GM12878 (cell line): ENCODE measurements around the gene TMEM131L. TPM values are rescaled to one million over a fixed set of nuclear protein-coding genes. Genes with fewer than 3 reads are reported as not detected.
A peak's percentile ranks its signal among the peaks of the same experiment; 100 is the strongest.

Experiments used
- ATAC-seq: fragments of 200-7000 bp; cut with Tn5 transposase; 3 replicates; pipeline ENCODE4 v1.9.1; 2020; ENCODE audit warnings: mild to moderate bottlenecking, moderate library complexity
- BruUV-seq: library from RNA; stranded (reverse); fragments of 400-500 nt; replicated peaks from 2 replicates; lab custom pipeline; 2021; lab: Mats Ljungman, UMichigan
- CTCF ChIA-PET: fragments of 300-600 bp; sonication (Branson Sonifier 250); formaldehyde crosslinking; extraction: SDS; loops from one replicate; lab custom pipeline; 2021; ENCODE audit warnings: inconsistent platforms; lab: Yijun Ruan, JAX
- POLR2A ChIA-PET: fragments of 350-600 bp; formaldehyde crosslinking; extraction: SDS; loops from one replicate; lab custom pipeline; 2021; ENCODE audit warnings: inconsistent platforms; lab: Charles Lee
- RAD21 ChIA-PET: fragments of 300-600 bp; sonication (Branson Sonifier 250); formaldehyde crosslinking; loops from one replicate; lab custom pipeline; 2023; ENCODE audit warnings: antibody characterized with exemption; ENCODE audit not compliant: unreplicated experiment; lab: Charles Lee
- SMC1A ChIA-PET: fragments of 300-600 bp; sonication (Branson Sonifier 250); formaldehyde crosslinking; loops from one replicate; lab custom pipeline; 2023; ENCODE audit not compliant: unreplicated experiment, uncharacterized antibody; lab: Charles Lee
- DNase-seq: peaks from one replicate; pipeline ENCODE4 v3.0.0-alpha.2; 2011; ENCODE audit warnings: low read depth, low spot score
- FAIRE-seq: peaks from 3 replicates; lab custom pipeline; 2011; peaks lifted over from hg19 to GRCh38; lab: Jason Lieb, UNC
- H2AFZ ChIP-seq: 2 replicates; pipeline ENCODE4 v1.6.0; 2011; ENCODE audit warnings: low read depth, low read length, control low read depth; ENCODE audit not compliant: control insufficient read depth
- H3K27ac ChIP-seq: 2 replicates; pipeline ENCODE4 v1.5.1; 2011; ENCODE audit warnings: control low read depth; ENCODE audit not compliant: control insufficient read depth, insufficient read depth
- H3K27me3 ChIP-seq, 2 experiments: replicated peaks in 1 of 2; 2 replicates each; pipeline versions ENCODE4 v1.6.0 to v1.6.1; 2011; ENCODE audit warnings: low read length in 1 of 2; ENCODE audit not compliant: control insufficient read depth in 2 of 2, insufficient read depth in 2 of 2
- H3K36me3 ChIP-seq, 2 experiments: 2 replicates each; pipeline ENCODE4 v1.5.1; 2011; ENCODE audit warnings: low read length in 1 of 2; ENCODE audit not compliant: control insufficient read depth in 2 of 2, insufficient read depth in 2 of 2
- H3K4me1 ChIP-seq: 2 replicates; pipeline ENCODE4 v1.6.1; 2011; ENCODE audit warnings: mild to moderate bottlenecking, low read length, moderate library complexity, mixed read lengths; ENCODE audit not compliant: control insufficient read depth, insufficient read depth
- H3K4me2 ChIP-seq: 2 replicates; pipeline ENCODE4 v1.6.0; 2011; ENCODE audit warnings: control low read depth; ENCODE audit not compliant: control insufficient read depth, insufficient read depth
- H3K4me3 ChIP-seq: fragments of 200-600 bp; sonication (generic); 2 replicates; pipeline ENCODE4 v1.5.1; 2016
- H3K79me2 ChIP-seq: 2 replicates; pipeline ENCODE4 v1.6.0; 2011; ENCODE audit warnings: low read length; ENCODE audit not compliant: control insufficient read depth, insufficient read depth
- H3K9ac ChIP-seq: 2 replicates; pipeline ENCODE4 v1.8.0; 2011; ENCODE audit warnings: low read length, control low read depth, mixed read lengths; ENCODE audit not compliant: control insufficient read depth, insufficient read depth
- H3K9me3 ChIP-seq: replicated peaks from 3 replicates; pipeline ENCODE4 v1.5.1; 2011; ENCODE audit warnings: mild to moderate bottlenecking, low read length; ENCODE audit not compliant: control insufficient read depth, insufficient read depth
- H4K20me1 ChIP-seq: 2 replicates; pipeline ENCODE4 v1.6.0; 2011; ENCODE audit not compliant: control insufficient read depth, insufficient read depth
- SKIL ChIP-seq: fragments of 450-650 bp; IDR thresholded peaks from 2 replicates; pipeline ENCODE4 v1.6.1; 2017; ENCODE audit warnings: mild to moderate bottlenecking, low read depth, inconsistent platforms; ENCODE audit not compliant: poor library complexity, severe bottlenecking
- TCF3 ChIP-seq: IDR thresholded peaks from 2 replicates; pipeline ENCODE4 v1.6.1; 2012; ENCODE audit warnings: low read depth, mild to moderate bottlenecking, low read length, borderline replicate concordance; ENCODE audit not compliant: insufficient read depth
- ZBTB11 ChIP-seq: fragments of 450-650 bp; formaldehyde crosslinking; IDR thresholded peaks from 2 replicates; pipeline ENCODE4 v1.5.0; 2022; ENCODE audit warnings: mild to moderate bottlenecking, missing genetic modification characterization
- ZNF24 ChIP-seq: fragments of 450-650 bp; IDR thresholded peaks from 2 replicates; pipeline ENCODE4 v1.6.1; 2017; ENCODE audit warnings: antibody characterized with exemption, mild to moderate bottlenecking
- WGBS: methylation state at CpG from one replicate; pipeline ENCODE4 v1.1.6; 2016; ENCODE audit warnings: low lambda C conversion rate; ENCODE audit not compliant: insufficient replicate concordance, insufficient coverage; ENCODE audit errors: missing lambda C conversion rate; 5-methylcytosine and 5-hydroxymethylcytosine counted together
- in situ Hi-C: fragments of 300-500 bp; cut with MboI; formaldehyde crosslinking; loops from 9 replicates; pipeline ENCODE4 v1.14.3; 2018; ENCODE audit warnings: mixed read lengths
- intact Hi-C: fragments of 100-400 bp; cut with micrococcal nuclease; formaldehyde crosslinking; loops from one replicate; pipeline ENCODE4 v1.14.2; 2022; ENCODE audit not compliant: unreplicated experiment
- polyA plus RNA-seq, 11 experiments: library from polyadenylated mRNA; depleted of rRNA in 4 of 11; unstranded in 6 of 11; stranded (reverse) in 5 of 11; fragments of >200 nt; fragmentation: Nextera tagmentation in 4 of 11; fragmentation: Illumina TruSeq in 1 of 11; extraction: Ambion mirVana in 4 of 11; extraction: Trizol in 1 of 11; gene quantifications; 1 replicate in 1 of 11; 2 replicates in 10 of 11; pipeline versions ENCODE4 v1.2.1 to v1.2.3, GENCODE V29; 2011 to 2016; ENCODE audit warnings: inconsistent platforms in 2 of 11, missing spikeins in 2 of 11, low read depth in 1 of 11
- total RNA-seq, 4 experiments: library from RNA; depleted of rRNA in 3 of 4; stranded (reverse); fragments of >200 nt in 3 of 4; fragmentation: Illumina TruSeq in 1 of 4; extraction: Trizol in 1 of 4; gene quantifications; 2 replicates each; pipeline versions ENCODE4 v1.2.1 to v1.2.3, GENCODE V29; 2013 to 2021

Gene TMEM131L
- total and polyA plus RNA-seq, 10 of the 15 experiments (the other 5 are each of a cell fraction or from before 2014, with no cell fraction given): 8.5 to 101 (median 74.4) TPM

- Histone ChIP-seq H3K27me3 (no peaks in the 10 kb centered on the region), H3K36me3 (peaks cover 2 to 47% of the 10 kb centered on the region in 2 experiments; a peak in 3 of 4 replicates), H2AFZ (no peak overlapping the region), H3K27ac (peak overlapping the region; percentile 15; the same call in 1 of the 2 replicates), H3K79me2 (peaks cover 99% of the 10 kb centered on the region), H3K9ac (no peak overlapping the region), H3K4me3 (no peak overlapping the region), H3K9me3 (no peaks in the 10 kb centered on the region; the same call in 1 of the 3 replicates), H4K20me1 (no peaks in the 10 kb centered on the region; the same call in 1 of the 2 replicates), H3K4me1 (peaks cover 30% of the 10 kb centered on the region), H3K4me2 (peak overlapping the region; percentile 43; the same call in 1 of the 2 replicates)
- intact Hi-C loops (no loop called here), in situ Hi-C loops (no loop called here)
- POLR2A ChIA-PET: interaction anchor here (0.7 to 2.6 kb wide), 7 partner anchors 8 to 60 kb away, joined by 3 to 12 read pairs (median 5); no protein-coding TSS in a partner anchor
- BruUV-seq: no TSS peak
- no peak for DNase-seq
- peak; percentile 40 for ATAC-seq
- no peak for FAIRE-seq
- TF ChIP-seq ZNF24: no peak
- TF ChIP-seq ZBTB11: no peak
- TF ChIP-seq SKIL: peak; percentile 18
- no peak for TF ChIP-seq TCF3
- WGBS: 23% methylated on average over 3 of the region's 3 CpGs
- SMC1A ChIA-PET: interaction anchor here (1.0 to 12.9 kb wide), 11 partner anchors 10 to 129 kb away, joined by 3 to 177 read pairs (median 8); no protein-coding TSS in a partner anchor
- RAD21 ChIA-PET: interaction anchor here (0.6 to 1.7 kb wide), 5 partner anchors 16 to 129 kb away, joined by 3 to 4 read pairs (median 4); partner anchors contain the start of gene TMEM131L
- CTCF ChIA-PET: interaction anchor here (1.2 to 1.6 kb wide), 3 partner anchors 19 to 172 kb away, joined by 3 to 5 read pairs (median 4); no protein-coding TSS in a partner anchor
Observed at GRCh38 chr4:153514001-153514526, 47.9 kb downstream of the TMEM131L start.
